Smooth muscle cell (in vitro differentiated cells): Measurements from ENCODE around the gene PRPH. TPM values are rescaled to one million over a fixed set of nuclear protein-coding genes. Genes with fewer than 3 reads are reported as not detected.

Source experiments
- DNase-seq: peaks from one replicate; lab custom pipeline; 2025; ENCODE audit not compliant: unreplicated experiment; lab: John Stamatoyannopoulos, UW
- H2AFZ ChIP-seq: fragments of 200-600 bp; sonication (generic); 2 replicates; pipeline ENCODE4 v1.6.0; 2016; ENCODE audit warnings: antibody characterized with exemption, low read depth, mild to moderate bottlenecking
- H3F3A ChIP-seq: fragments of 200-600 bp; sonication (generic); 2 replicates; pipeline ENCODE4 v1.6.0; 2017; ENCODE audit warnings: antibody characterized with exemption, low read depth
- H3K27ac ChIP-seq: fragments of 200-600 bp; sonication (generic); 2 replicates; pipeline ENCODE4 v1.5.1; 2016; ENCODE audit warnings: low read depth, mild to moderate bottlenecking
- H3K27me3 ChIP-seq: fragments of 200-600 bp; sonication (generic); 2 replicates; pipeline ENCODE4 v1.6.1; 2016; ENCODE audit warnings: low read depth, mild to moderate bottlenecking
- H3K36me3 ChIP-seq: fragments of 200-600 bp; sonication (generic); 2 replicates; pipeline ENCODE4 v1.5.1; 2016; ENCODE audit warnings: low read depth
- H3K4me1 ChIP-seq: fragments of 200-600 bp; sonication (generic); 2 replicates; pipeline ENCODE4 v1.5.1; 2016; ENCODE audit warnings: low read depth
- H3K4me2 ChIP-seq: fragments of 200-600 bp; sonication (generic); 2 replicates; pipeline ENCODE4 v1.6.0; 2016; ENCODE audit warnings: mild to moderate bottlenecking
- H3K4me3 ChIP-seq: fragments of 200-600 bp; sonication (generic); 2 replicates; pipeline ENCODE4 v1.5.1; 2016; ENCODE audit warnings: mild to moderate bottlenecking
- H3K79me2 ChIP-seq: fragments of 200-600 bp; sonication (generic); 2 replicates; pipeline ENCODE4 v1.6.0; 2016; ENCODE audit warnings: low read depth, mild to moderate bottlenecking
- H3K9ac ChIP-seq: fragments of 200-600 bp; sonication (generic); 2 replicates; pipeline ENCODE4 v1.6.0; 2016; ENCODE audit warnings: low read depth
- H3K9me3 ChIP-seq: fragments of 200-600 bp; sonication (generic); replicated peaks from 2 replicates; pipeline ENCODE4 v1.5.1; 2016; ENCODE audit warnings: low read depth
- H4K20me1 ChIP-seq: fragments of 200-600 bp; sonication (generic); 2 replicates; pipeline ENCODE4 v1.6.0; 2016; ENCODE audit warnings: low read depth
- CTCF ChIP-seq: fragments of 200-600 bp; sonication (generic); IDR thresholded peaks from 2 replicates; pipeline ENCODE4 v1.5.1; 2017; ENCODE audit warnings: borderline replicate concordance, mild to moderate bottlenecking, antibody characterized with exemption; ENCODE audit not compliant: insufficient read depth, poor library complexity, severe bottlenecking
- WGBS: methylation state at CpG from one replicate; pipeline ENCODE4 v1.1.7; 2016; ENCODE audit warnings: low lambda C conversion rate; 5-methylcytosine and 5-hydroxymethylcytosine counted together
- polyA plus RNA-seq: library from polyadenylated mRNA; unstranded; fragments of >200 nt; fragmentation: Nextera tagmentation; extraction: Ambion mirVana; gene quantifications from 2 replicates; pipeline ENCODE4 v1.2.1, GENCODE V29; 2016
- total RNA-seq: library from RNA; depleted of rRNA; stranded (reverse); fragments of >200 nt; gene quantifications from 2 replicates; pipeline ENCODE4 v1.2.3, GENCODE V29; 2014

The PRPH gene
- total and polyA plus RNA-seq, 2 experiments from 2014 or later: not detected

DNA sequence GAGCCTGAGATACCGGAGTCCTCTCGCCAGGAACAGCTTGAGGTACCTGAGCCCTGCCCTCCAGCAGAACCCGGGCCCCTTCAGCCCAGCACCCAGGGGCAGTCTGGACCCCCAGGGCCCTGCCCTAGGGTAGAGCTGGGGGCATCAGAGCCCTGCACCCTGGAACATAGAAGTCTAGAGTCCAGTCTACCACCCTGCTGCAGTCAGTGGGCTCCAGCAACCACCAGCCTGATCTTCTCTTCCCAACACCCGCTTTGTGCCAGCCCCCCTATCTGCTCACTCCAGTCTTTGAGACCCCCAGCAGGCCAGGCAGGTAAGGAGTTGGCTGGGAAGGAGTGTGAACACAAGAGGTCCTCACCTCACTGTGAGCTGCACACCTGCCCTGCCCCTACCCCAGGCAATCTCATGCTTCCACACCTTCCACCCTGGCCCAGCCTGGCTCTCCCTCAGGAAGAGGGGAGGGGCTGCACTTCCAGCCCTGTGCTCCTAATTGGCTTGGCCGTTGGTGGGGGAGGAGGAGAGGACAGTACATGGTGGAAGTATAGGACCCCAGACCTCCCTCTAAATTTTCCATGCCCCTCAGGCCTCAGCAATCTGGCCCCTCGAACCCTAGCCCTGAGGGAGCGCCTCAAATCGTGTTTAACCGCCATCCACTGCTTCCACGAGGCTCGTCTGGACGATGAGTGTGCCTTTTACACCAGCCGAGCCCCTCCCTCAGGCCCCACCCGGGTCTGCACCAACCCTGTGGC, 35.9 kb downstream of the PRPH start:
- no peak for TF ChIP-seq CTCF
- H2AFZ ChIP-seq: no peak overlapping the region
- 92% methylated on average over 14 of the region's 14 CpGs for WGBS

DNA sequence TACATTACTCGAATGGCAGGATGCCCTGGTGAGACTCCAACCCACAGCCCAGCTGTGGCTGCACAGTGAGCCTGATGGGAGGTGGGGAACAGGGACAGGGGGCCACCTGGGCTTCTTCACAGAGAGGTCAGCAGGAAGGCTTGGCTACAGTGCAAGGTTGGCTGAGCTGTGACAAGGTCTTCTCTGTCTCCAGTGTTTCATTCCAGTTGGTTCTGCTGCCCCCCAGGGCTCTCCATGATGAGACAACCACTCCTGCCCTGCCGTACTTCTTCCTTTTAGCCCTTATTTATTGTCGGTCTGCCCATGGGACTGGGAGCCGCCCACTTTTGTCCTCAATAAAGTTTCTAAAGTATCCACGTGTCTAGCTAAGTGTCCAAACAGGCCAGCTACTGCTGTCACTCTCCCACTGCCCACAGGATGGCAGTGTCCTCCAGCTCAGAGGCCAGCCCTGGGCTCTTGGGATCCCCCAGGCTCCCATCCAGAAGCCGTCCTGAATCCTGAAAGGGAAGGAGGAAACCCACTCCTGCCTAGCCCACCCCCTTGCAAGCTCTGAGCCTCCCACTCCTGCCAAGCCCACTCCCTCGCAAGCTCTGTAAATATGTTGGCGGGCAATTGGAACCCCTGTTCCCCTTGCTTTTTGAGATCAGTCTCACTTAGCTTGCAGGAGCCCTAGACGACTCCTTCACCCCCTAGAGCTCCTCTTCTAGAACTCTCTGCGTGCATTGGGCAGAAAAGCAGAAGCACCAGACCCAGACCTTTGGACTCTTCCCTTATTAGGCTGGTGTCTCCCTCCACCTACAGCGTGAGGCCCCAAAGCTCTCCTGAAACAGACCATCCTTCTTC, 36.7 kb downstream of the PRPH start:
- no peaks in the 10 kb centered on the region for H3K79me2 ChIP-seq
- H3K27ac ChIP-seq: no peak overlapping the region
- no peaks in the 10 kb centered on the region for H3F3A ChIP-seq
- H3K9me3 ChIP-seq: no peaks in the 10 kb centered on the region
- no peaks in the 10 kb centered on the region for H3K36me3 ChIP-seq
- no peak overlapping the region for H3K4me2 ChIP-seq
- WGBS: 66% methylated on average over 11 of the region's 11 CpGs
- no peak overlapping the region for H3K9ac ChIP-seq
- no peak overlapping the region for H3K4me3 ChIP-seq
- peaks cover 44% of the 10 kb centered on the region for H3K27me3 ChIP-seq
- H4K20me1 ChIP-seq: no peaks in the 10 kb centered on the region
- no peaks in the 10 kb centered on the region for H3K4me1 ChIP-seq
- DNase-seq: no peak
- no peak overlapping the region for H2AFZ ChIP-seq
- peak; percentile 77 for TF ChIP-seq CTCF

More for the DNA sequence above, 35.9 kb downstream of the PRPH start:
- no peaks in the 10 kb centered on the region for H3K9me3 ChIP-seq
- no peaks in the 10 kb centered on the region for H3K79me2 ChIP-seq
- no peaks in the 10 kb centered on the region for H3K36me3 ChIP-seq
- H3K4me1 ChIP-seq: no peaks in the 10 kb centered on the region
- H3K9ac ChIP-seq: no peak overlapping the region
- no peaks in the 10 kb centered on the region for H3F3A ChIP-seq
- no peak overlapping the region for H3K27ac ChIP-seq
- H3K4me2 ChIP-seq: no peak overlapping the region
- no peaks in the 10 kb centered on the region for H4K20me1 ChIP-seq
- peaks cover 36% of the 10 kb centered on the region for H3K27me3 ChIP-seq
- no peak overlapping the region for H3K4me3 ChIP-seq
- no peak for DNase-seq

DNA sequence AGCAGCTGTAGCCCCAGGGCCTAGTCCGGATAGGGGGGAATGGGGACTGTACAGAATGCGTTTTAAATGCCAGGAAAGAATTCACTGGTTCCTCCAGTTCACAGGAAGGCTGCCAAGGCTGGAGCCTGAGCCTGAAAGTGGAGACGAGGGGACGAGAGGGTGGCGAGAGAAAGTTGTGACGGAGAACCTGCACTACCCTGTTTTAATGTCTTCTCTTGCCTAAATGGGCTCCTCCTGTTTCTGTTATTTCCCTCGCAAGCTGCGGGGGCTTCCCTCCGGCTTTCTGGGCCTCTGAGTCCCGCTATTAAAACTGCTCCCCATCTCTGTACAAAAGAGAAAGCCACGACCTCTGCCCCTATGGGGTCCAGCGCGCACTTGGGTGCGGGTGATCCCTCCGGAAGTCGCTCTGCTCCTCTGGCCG, 37.5 kb downstream of the PRPH start:
- no peak for DNase-seq
- Histone ChIP-seq H3K36me3 (no peaks in the 10 kb centered on the region), H3K9me3 (no peaks in the 10 kb centered on the region), H3F3A (no peaks in the 10 kb centered on the region), H3K4me3 (no peak overlapping the region), H3K27me3 (peaks cover 52% of the 10 kb centered on the region), H3K4me1 (no peaks in the 10 kb centered on the region), H3K4me2 (peak overlapping the region; percentile 44), H2AFZ (no peak overlapping the region), H3K9ac (no peak overlapping the region), H4K20me1 (no peaks in the 10 kb centered on the region), H3K79me2 (no peaks in the 10 kb centered on the region), H3K27ac (no peak overlapping the region)
- 75% methylated on average over 17 of the region's 17 CpGs for WGBS
- TF ChIP-seq CTCF: no peak
